HEK293 (cell line): ENCODE measurements around the gene FIBP.

Experiments used
- GLI2 ChIP-seq: fragments of 450-650 bp; formaldehyde crosslinking; IDR thresholded peaks from 2 replicates; pipeline ENCODE4; 2017; ENCODE audit warnings: missing biosample characterization, missing genetic modification characterization, low read depth, borderline replicate concordance
- KLF10 ChIP-seq: fragments of 450-650 bp; IDR thresholded peaks from 2 replicates; pipeline ENCODE4 v1.5.1; 2018; ENCODE audit warnings: missing biosample characterization, mild to moderate bottlenecking, missing genetic modification characterization
- MEIS1 ChIP-seq: sonication (generic); formaldehyde crosslinking; IDR thresholded peaks from 2 replicates; pipeline ENCODE4 v1.8.1; 2022; ENCODE audit warnings: missing genetic modification reagents, mild to moderate bottlenecking, borderline replicate concordance
- RBAK ChIP-seq: fragments of 450-650 bp; formaldehyde crosslinking; IDR thresholded peaks from 2 replicates; pipeline ENCODE4 v1.5.1; 2016; ENCODE audit warnings: missing biosample characterization, missing genetic modification characterization
- REST ChIP-seq: fragments of 450-650 bp; formaldehyde crosslinking; IDR thresholded peaks from 2 replicates; pipeline ENCODE4 v1.5.1; 2016; ENCODE audit warnings: missing biosample characterization, missing genetic modification characterization
- SALL2 ChIP-seq: fragments of 450-650 bp; formaldehyde crosslinking; IDR thresholded peaks from 2 replicates; pipeline ENCODE4 v1.5.0; 2017; ENCODE audit warnings: missing biosample characterization, mild to moderate bottlenecking, missing genetic modification characterization, borderline replicate concordance
- ZFP3 ChIP-seq: fragments of 450-650 bp; formaldehyde crosslinking; IDR thresholded peaks from 2 replicates; pipeline ENCODE4 v1.5.1; 2016; ENCODE audit warnings: low read depth, missing biosample characterization, missing genetic modification characterization
- ZFP37 ChIP-seq: fragments of 450-650 bp; formaldehyde crosslinking; IDR thresholded peaks from 2 replicates; pipeline ENCODE4 v1.5.1; 2016; ENCODE audit warnings: missing biosample characterization, missing genetic modification characterization
- ZNF169 ChIP-seq: fragments of 450-650 bp; formaldehyde crosslinking; IDR thresholded peaks from 2 replicates; pipeline ENCODE4 v1.5.1; 2016; ENCODE audit warnings: missing biosample characterization, missing genetic modification characterization
- ZNF18 ChIP-seq: fragments of 450-650 bp; formaldehyde crosslinking; IDR thresholded peaks from 2 replicates; pipeline ENCODE4 v1.5.1; 2016; ENCODE audit warnings: missing biosample characterization, missing genetic modification characterization
- ZNF23 ChIP-seq: fragments of 450-650 bp; formaldehyde crosslinking; IDR thresholded peaks from 2 replicates; pipeline ENCODE4 v1.5.1; 2016; ENCODE audit warnings: missing biosample characterization, missing genetic modification characterization, borderline replicate concordance
- ZNF24 ChIP-seq: fragments of 450-650 bp; formaldehyde crosslinking; IDR thresholded peaks from 2 replicates; pipeline ENCODE4 v1.5.1; 2016; ENCODE audit warnings: missing biosample characterization, missing genetic modification characterization
- ZNF266 ChIP-seq: fragments of 450-650 bp; formaldehyde crosslinking; IDR thresholded peaks from 2 replicates; pipeline ENCODE4 v1.5.1; 2016; ENCODE audit warnings: missing biosample characterization, missing genetic modification characterization, low read depth
- ZNF274 ChIP-seq, 2 experiments: fragments of 200-500 bp in 1 of 2; fragments of 450-650 bp in 1 of 2; sonication (Bioruptor generic) in 1 of 2; formaldehyde crosslinking in 1 of 2; IDR thresholded peaks; 2 replicates each; pipeline versions ENCODE4 v1.5.1 to v1.6.1; 2014 to 2016; ENCODE audit warnings: borderline replicate concordance in 1 of 2, inconsistent platforms in 1 of 2, low read length in 1 of 2, missing biosample characterization in 1 of 2, missing genetic modification characterization in 1 of 2
- ZNF433 ChIP-seq: fragments of 450-650 bp; formaldehyde crosslinking; IDR thresholded peaks from 2 replicates; pipeline ENCODE4 v1.5.1; 2016; ENCODE audit warnings: missing biosample characterization, missing genetic modification characterization, low read depth
- ZNF510 ChIP-seq: fragments of 450-650 bp; formaldehyde crosslinking; IDR thresholded peaks from 2 replicates; pipeline ENCODE4 v1.5.1; 2018; ENCODE audit warnings: mild to moderate bottlenecking, missing genetic modification characterization, missing biosample characterization; ENCODE audit not compliant: insufficient replicate concordance
- ZNF548 ChIP-seq: fragments of 450-650 bp; formaldehyde crosslinking; IDR thresholded peaks from 2 replicates; pipeline ENCODE4 v1.5.1; 2016; ENCODE audit warnings: missing biosample characterization, missing genetic modification characterization
- ZNF555 ChIP-seq: fragments of 450-650 bp; formaldehyde crosslinking; conservative IDR thresholded peaks from 2 replicates; pipeline ENCODE4 v1.5.1; 2017; ENCODE audit warnings: missing biosample characterization, mild to moderate bottlenecking, missing genetic modification characterization, inconsistent platforms
- ZNF580 ChIP-seq: fragments of 450-650 bp; formaldehyde crosslinking; IDR thresholded peaks from 2 replicates; pipeline ENCODE4 v1.5.1; 2016; ENCODE audit warnings: missing biosample characterization, missing genetic modification characterization
- ZNF654 ChIP-seq: fragments of 450-650 bp; formaldehyde crosslinking; IDR thresholded peaks from 2 replicates; pipeline ENCODE4 v1.5.1; 2016; ENCODE audit warnings: low read depth, missing biosample characterization, missing genetic modification characterization
- ZNF692 ChIP-seq: fragments of 450-650 bp; formaldehyde crosslinking; IDR thresholded peaks from 2 replicates; pipeline ENCODE4 v1.5.1; 2016; ENCODE audit warnings: missing biosample characterization, missing genetic modification characterization
- ZNF701 ChIP-seq: fragments of 450-650 bp; formaldehyde crosslinking; IDR thresholded peaks from 2 replicates; pipeline ENCODE4 v1.5.1; 2016; ENCODE audit warnings: missing biosample characterization, missing genetic modification characterization
- ZNF76 ChIP-seq: fragments of 450-650 bp; formaldehyde crosslinking; IDR thresholded peaks from 2 replicates; pipeline ENCODE4; 2016; ENCODE audit warnings: low read depth, missing biosample characterization, missing genetic modification characterization, borderline replicate concordance
- ZNF785 ChIP-seq: fragments of 450-650 bp; formaldehyde crosslinking; IDR thresholded peaks from 2 replicates; pipeline ENCODE4 v1.5.1; 2016; ENCODE audit warnings: missing biosample characterization, missing genetic modification characterization
- TF ChIP-seq, protein P1 (sequence below): fragments of 450-650 bp; IDR thresholded peaks from 2 replicates; pipeline ENCODE4 v1.5.1; 2018; ENCODE audit warnings: missing biosample characterization, missing genetic modification characterization
- TF ChIP-seq, protein P2 (sequence below): fragments of 450-650 bp; formaldehyde crosslinking; IDR thresholded peaks from 2 replicates; pipeline ENCODE4 v1.5.1; 2016; ENCODE audit warnings: missing biosample characterization, missing genetic modification characterization

The FIBP gene

DNA sequence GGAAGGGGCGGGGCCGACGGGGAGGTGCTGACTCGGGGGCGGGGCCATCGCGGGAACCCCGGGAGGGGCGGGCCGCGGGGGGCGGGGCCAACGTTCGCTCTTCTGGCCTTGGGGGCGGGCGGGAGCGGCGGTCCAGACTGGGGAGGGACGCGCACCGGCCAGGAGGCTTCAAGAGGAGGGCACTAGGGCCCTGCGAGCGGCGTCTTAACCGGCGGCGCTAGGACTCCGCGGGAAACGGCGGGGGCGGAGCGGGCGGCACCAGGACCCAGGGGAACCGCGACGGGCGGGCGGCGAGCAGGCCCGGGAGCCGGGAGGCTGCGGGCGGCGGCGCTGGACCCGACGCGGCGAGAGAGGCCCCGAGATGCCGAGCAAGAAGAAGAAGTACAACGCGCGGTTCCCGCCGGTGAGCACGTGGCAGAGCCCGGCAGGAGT lies 30.9 kb upstream of the FIBP start, which contains the start of gene DRAP1 (continued):
- no peak for TF ChIP-seq ZNF18 (tag by site-specific recombination)
- no peak for TF ChIP-seq ZNF433 (tag by site-specific recombination)
- no peak for TF ChIP-seq ZNF23 (tag by site-specific recombination)
- peak; percentile 54; the same call in 1 of the 2 replicates for TF ChIP-seq ZNF76 (tag by site-specific recombination)
- TF ChIP-seq, protein P1, sequence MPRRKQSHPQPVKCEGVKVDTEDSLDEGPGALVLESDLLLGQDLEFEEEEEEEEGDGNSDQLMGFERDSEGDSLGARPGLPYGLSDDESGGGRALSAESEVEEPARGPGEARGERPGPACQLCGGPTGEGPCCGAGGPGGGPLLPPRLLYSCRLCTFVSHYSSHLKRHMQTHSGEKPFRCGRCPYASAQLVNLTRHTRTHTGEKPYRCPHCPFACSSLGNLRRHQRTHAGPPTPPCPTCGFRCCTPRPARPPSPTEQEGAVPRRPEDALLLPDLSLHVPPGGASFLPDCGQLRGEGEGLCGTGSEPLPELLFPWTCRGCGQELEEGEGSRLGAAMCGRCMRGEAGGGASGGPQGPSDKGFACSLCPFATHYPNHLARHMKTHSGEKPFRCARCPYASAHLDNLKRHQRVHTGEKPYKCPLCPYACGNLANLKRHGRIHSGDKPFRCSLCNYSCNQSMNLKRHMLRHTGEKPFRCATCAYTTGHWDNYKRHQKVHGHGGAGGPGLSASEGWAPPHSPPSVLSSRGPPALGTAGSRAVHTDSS (tag by site-specific recombination) = no peak; the same call in 1 of the 2 replicates
- peak; percentile 92 for TF ChIP-seq KLF10 (tag by site-specific recombination)
- no peak for TF ChIP-seq ZNF274 (IDR thresholded peaks at IDR 0.05; ENCODE audit: low read length)
- no peak for TF ChIP-seq ZNF274 (tag by site-specific recombination; IDR thresholded peaks at IDR 0.05; ENCODE audit: borderline replicate concordance)
- TF ChIP-seq SALL2 (tag by site-specific recombination) = 0 out of 2 replicates have a peak, but pooled peaks have one; percentile 51
- TF ChIP-seq ZFP37 (tag by site-specific recombination) = no peak
- TF ChIP-seq REST = no peak
- TF ChIP-seq, protein P2, sequence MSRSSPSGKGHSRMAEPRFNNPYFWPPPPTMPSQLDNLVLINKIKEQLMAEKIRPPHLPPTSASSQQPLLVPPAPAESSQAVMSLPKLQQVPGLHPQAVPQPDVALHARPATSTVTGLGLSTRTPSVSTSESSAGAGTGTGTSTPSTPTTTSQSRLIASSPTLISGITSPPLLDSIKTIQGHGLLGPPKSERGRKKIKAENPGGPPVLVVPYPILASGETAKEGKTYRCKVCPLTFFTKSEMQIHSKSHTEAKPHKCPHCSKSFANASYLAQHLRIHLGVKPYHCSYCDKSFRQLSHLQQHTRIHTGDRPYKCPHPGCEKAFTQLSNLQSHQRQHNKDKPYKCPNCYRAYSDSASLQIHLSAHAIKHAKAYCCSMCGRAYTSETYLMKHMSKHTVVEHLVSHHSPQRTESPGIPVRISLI (tag by site-specific recombination) = no peak
- no peak for TF ChIP-seq ZNF169
- no peak for TF ChIP-seq ZNF701 (tag by site-specific recombination)
- peak; percentile 85; the same call in 1 of the 2 replicates for TF ChIP-seq ZNF692 (tag by site-specific recombination)
- no peak for TF ChIP-seq ZNF548
- TF ChIP-seq ZNF555 = no peak
- TF ChIP-seq ZNF510 (tag by site-specific recombination) = no peak
- no peak for TF ChIP-seq ZNF654
- TF ChIP-seq GLI2 (tag by site-specific recombination) = peak; percentile 63; the same call in 1 of the 2 replicates
- no peak for TF ChIP-seq ZNF785
- TF ChIP-seq MEIS1 (CRISPR knock-in tag) = no peak
- no peak for TF ChIP-seq ZNF266 (tag by site-specific recombination)
- TF ChIP-seq RBAK (tag by site-specific recombination) = no peak
- TF ChIP-seq ZNF580 (tag by site-specific recombination) = 0 out of 2 replicates have a peak, but pooled peaks have one; percentile 29
- TF ChIP-seq ZFP3 (tag by site-specific recombination) = no peak
- TF ChIP-seq ZNF24 (tag by site-specific recombination) = no peak
